Naive thymus-derived CD4-positive, alpha-beta T cell (primary cell): ENCODE measurements around the gene SGMS2. TPM values are rescaled to one million over a fixed set of nuclear protein-coding genes. Genes with fewer than 3 reads are reported as not detected.

Experiments
- ATAC-seq: fragments of 150-1000 bp; cut with Tn5 transposase; 2 replicates; pipeline ENCODE4 v1.10.0; 2021; ENCODE audit warnings: mild to moderate bottlenecking, moderate library complexity
- CTCF ChIA-PET: fragments of 350-600 bp; sonication (Branson Sonifier 250); formaldehyde crosslinking; loops from one replicate; lab custom pipeline; 2021; ENCODE audit warnings: antibody characterized with exemption; lab: Charles Lee
- POLR2A ChIA-PET: fragments of 350-600 bp; sonication (Branson Sonifier 250); formaldehyde crosslinking; loops from one replicate; lab custom pipeline; 2021; ENCODE audit warnings: antibody characterized with exemption, inconsistent platforms; lab: Charles Lee
- DNase-seq, 9 donors: peaks; one replicate each; pipeline versions ENCODE4 v3.0.0 to v3.0.0-alpha.2; 2020 to 2022; ENCODE audit warnings: mixed read lengths in 1 of 9
- H3K27ac ChIP-seq: one replicate; pipeline ENCODE4 v1.7.0; 2013; ENCODE audit warnings: mild to moderate bottlenecking, low read depth, low read length, moderate library complexity
- H3K27me3 ChIP-seq, 2 donors: one replicate each; pipeline ENCODE4 v1.7.0; 2013; ENCODE audit warnings: low read length in 2 of 2, mild to moderate bottlenecking in 2 of 2, moderate library complexity in 2 of 2; ENCODE audit not compliant: control insufficient read depth in 2 of 2, insufficient read depth in 2 of 2
- H3K36me3 ChIP-seq, 3 experiments: 1 replicate in 2 of 3; 2 replicates in 1 of 3; pipeline ENCODE4 v1.7.0; 2013; ENCODE audit warnings: low read length in 3 of 3, mild to moderate bottlenecking in 3 of 3, moderate library complexity in 1 of 3; ENCODE audit not compliant: insufficient read depth in 3 of 3, control insufficient read depth in 2 of 3
- H3K4me1 ChIP-seq, 2 donors: one replicate each; pipeline ENCODE4 v1.7.0; 2013; ENCODE audit warnings: low read length in 2 of 2, mild to moderate bottlenecking in 2 of 2, moderate library complexity in 1 of 2; ENCODE audit not compliant: control insufficient read depth in 2 of 2, insufficient read depth in 2 of 2
- H3K4me3 ChIP-seq: 2 replicates; pipeline ENCODE4 v1.7.0; 2013; ENCODE audit warnings: mild to moderate bottlenecking, low read length
- H3K9me3 ChIP-seq, 3 experiments: 1 replicate in 2 of 3; 2 replicates in 1 of 3; pipeline ENCODE4 v1.7.0; 2013; ENCODE audit warnings: low read length in 3 of 3; ENCODE audit not compliant: control insufficient read depth in 2 of 3
- H3K27ac Mint-ChIP-seq, 9 donors: one replicate each; pipeline ENCODE4 v1.8.0; 2020 to 2022; ENCODE audit warnings: mixed read lengths in 9 of 9, mild to moderate bottlenecking in 8 of 9, moderate library complexity in 5 of 9, inconsistent platforms in 2 of 9
- H3K27me3 Mint-ChIP-seq, 5 donors: one replicate each; pipeline ENCODE4 v1.8.0; 2021 to 2022; ENCODE audit warnings: mixed read lengths in 5 of 5, mild to moderate bottlenecking in 1 of 5
- H3K36me3 Mint-ChIP-seq, 5 donors: one replicate each; pipeline ENCODE4 v1.8.0; 2020 to 2022; ENCODE audit warnings: mixed read lengths in 5 of 5, mild to moderate bottlenecking in 3 of 5, inconsistent platforms in 1 of 5
- H3K4me1 Mint-ChIP-seq, 7 donors: one replicate each; pipeline ENCODE4 v1.8.0; 2020 to 2022; ENCODE audit warnings: mixed read lengths in 7 of 7, mild to moderate bottlenecking in 3 of 7, inconsistent platforms in 1 of 7
- H3K4me3 Mint-ChIP-seq, 10 donors: one replicate each; pipeline ENCODE4 v1.8.0; 2020 to 2022; ENCODE audit warnings: mild to moderate bottlenecking in 10 of 10, mixed read lengths in 10 of 10, moderate library complexity in 6 of 10, inconsistent platforms in 2 of 10
- H3K9me3 Mint-ChIP-seq, 11 donors: one replicate each; pipeline ENCODE4 v1.8.0; 2020 to 2022; ENCODE audit warnings: mixed read lengths in 11 of 11, mild to moderate bottlenecking in 4 of 11, inconsistent platforms in 1 of 11, moderate library complexity in 1 of 11
- intact Hi-C, 2 donors: fragments of 100-400 bp; cut with micrococcal nuclease; formaldehyde crosslinking; loops; one replicate each; pipeline ENCODE4 v1.15.1; 2023
- polyA plus RNA-seq, 2 donors: library from polyadenylated mRNA; unstranded; fragments of 300-500 nt; fragmentation: Illumina TruSeq; gene quantifications; one replicate each; pipeline ENCODE4 v1.2.3, GENCODE V29; 2021
- total RNA-seq, 6 experiments: library from RNA in 5 of 6; stranded (reverse) in 5 of 6; gene quantifications; 1 replicate in 5 of 6; 2 replicates in 1 of 6; pipeline ENCODE4 v1.2.3 and lab custom pipeline; 2021 to 2026

Gene SGMS2
- total and polyA plus RNA-seq, 7 experiments from 2014 or later, result 0.24 to 3.5 (median 0.36) TPM; not detected in 4

DNA sequence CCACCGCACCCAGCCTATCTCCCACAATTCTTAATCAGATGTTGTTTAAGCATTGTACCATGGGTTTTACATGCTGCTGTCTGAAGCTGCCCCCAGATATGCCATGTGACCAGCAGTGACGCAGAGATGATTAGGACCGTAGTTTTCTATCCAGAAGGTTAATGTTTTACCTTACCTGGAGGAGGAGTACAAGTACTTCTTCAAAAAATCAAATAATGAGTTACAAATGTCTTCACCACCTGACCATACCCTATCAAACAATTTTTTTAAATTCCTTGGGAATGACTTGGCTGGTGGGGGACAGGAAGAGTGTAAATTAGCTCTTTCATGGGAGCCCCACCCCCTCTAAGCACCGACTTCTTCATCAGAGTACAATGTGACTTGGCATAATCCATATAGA is 16.2 kb upstream of the SGMS2 start:
- DNase-seq, result no peak
- H3K36me3 ChIP-seq, result no peaks in the 10 kb centered on the region
- H3K9me3 ChIP-seq, result no peaks in the 10 kb centered on the region
- H3K4me3 ChIP-seq, result no peak overlapping the region
- no peak overlapping the region for H3K27ac Mint-ChIP-seq
- POLR2A ChIA-PET, result no interaction called here
- CTCF ChIA-PET, result no interaction called here
- intact Hi-C loops, result no loop called here
- no peak overlapping the region for H3K27ac ChIP-seq
- H3K9me3 Mint-ChIP-seq, result peaks cover 0 to 2% (median 0%) of the 10 kb centered on the region in 11 donors
- peaks cover 0 to 5% (median 0%) of the 10 kb centered on the region in 5 donors for H3K36me3 Mint-ChIP-seq
- no peak for ATAC-seq
- H3K27me3 Mint-ChIP-seq, result peaks cover 16 to 28% (median 20%) of the 10 kb centered on the region in 5 donors
- no peaks in the 10 kb centered on the region for H3K27me3 ChIP-seq
- no peak overlapping the region for H3K4me3 Mint-ChIP-seq
- H3K4me1 Mint-ChIP-seq, result no peaks in the 10 kb centered on the region
- no peaks in the 10 kb centered on the region for H3K4me1 ChIP-seq

DNA sequence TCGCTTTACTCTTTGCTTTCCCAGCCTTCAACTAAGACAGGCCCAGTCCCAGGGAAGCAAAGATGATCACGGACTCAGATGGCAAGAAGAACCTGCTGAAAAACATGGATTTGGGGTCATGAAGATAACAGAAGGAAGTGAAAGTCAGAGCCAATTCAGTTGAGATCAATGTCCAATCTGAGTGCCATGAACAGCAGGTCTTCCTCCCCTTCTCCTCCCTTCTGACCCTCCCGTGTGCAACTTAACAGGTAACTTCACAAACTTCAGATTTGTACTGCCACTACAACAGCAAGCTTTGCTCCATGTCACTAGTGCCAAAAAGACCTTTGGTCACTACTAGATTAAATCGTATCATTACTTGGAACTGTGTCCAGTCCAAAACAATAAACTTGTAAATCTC is 15.5 kb upstream of the SGMS2 start:
- no peaks in the 10 kb centered on the region for H3K9me3 Mint-ChIP-seq
- no peak for ATAC-seq
- H3K27me3 Mint-ChIP-seq, result peaks cover 9 to 22% (median 14%) of the 10 kb centered on the region in 5 donors
- no peaks in the 10 kb centered on the region for H3K4me1 ChIP-seq
- H3K27ac ChIP-seq, result no peak overlapping the region
- H3K9me3 ChIP-seq, result no peaks in the 10 kb centered on the region
- H3K27ac Mint-ChIP-seq, result no peak overlapping the region
- ChIA-PET CTCF (interaction anchor here (0.6 kb wide), 1 partner anchor 1379 kb away, joined by 5 read pairs; no protein-coding TSS in a partner anchor), POLR2A (no interaction called here)
- H3K4me3 Mint-ChIP-seq, result no peak overlapping the region
- no peaks in the 10 kb centered on the region for H3K4me1 Mint-ChIP-seq
- intact Hi-C loops, result no loop called here
- no peaks in the 10 kb centered on the region for H3K36me3 Mint-ChIP-seq
- no peak overlapping the region for H3K4me3 ChIP-seq
- no peaks in the 10 kb centered on the region for H3K36me3 ChIP-seq
- DNase-seq, result no peak
- no peaks in the 10 kb centered on the region for H3K27me3 ChIP-seq

DNA sequence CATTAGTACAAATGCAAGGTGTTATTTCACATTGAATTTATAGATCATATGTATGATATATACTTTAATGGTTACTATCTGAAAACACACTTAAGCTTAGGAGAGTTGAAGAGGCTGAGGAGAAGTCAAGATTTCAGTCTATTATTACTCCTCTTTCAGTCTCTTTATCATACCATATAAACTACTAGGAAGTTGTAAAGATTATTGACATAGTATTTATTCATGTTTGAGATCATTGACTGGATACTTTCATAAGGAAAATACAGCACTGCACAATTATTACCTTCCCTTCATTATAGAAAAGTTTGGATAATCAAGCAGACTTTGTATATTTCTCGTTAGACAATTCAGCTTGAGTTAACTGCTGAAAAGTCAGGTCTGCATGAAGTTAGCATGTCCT is 10.0 kb upstream of the SGMS2 start:
- CTCF ChIA-PET, result no interaction called here

DNA sequence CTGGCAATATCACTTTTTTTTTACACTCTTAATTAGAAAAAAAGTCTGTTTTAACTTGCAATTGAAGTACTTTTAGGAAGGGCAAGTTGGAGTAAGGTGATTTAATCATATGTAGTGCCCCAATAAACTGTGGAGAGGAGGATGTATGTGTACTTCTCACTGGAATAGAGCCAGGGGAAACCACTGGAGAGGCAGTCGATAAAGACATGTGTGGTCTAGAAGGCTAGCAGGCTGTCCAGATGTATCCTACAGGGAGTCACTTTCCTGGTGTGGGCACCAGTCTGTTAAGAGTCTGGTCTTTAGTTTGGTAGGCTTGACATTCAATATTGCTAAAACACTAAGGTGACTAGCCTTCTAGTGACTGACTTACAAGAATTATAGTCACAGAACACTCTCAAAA is 9.6 kb upstream of the SGMS2 start:
- Mint-ChIP-seq H3K4me3 (no peak overlapping the region), H3K27ac (no peak overlapping the region), H3K9me3 (no peaks in the 10 kb centered on the region), H3K27me3 (peaks cover 1 to 8% (median 6%) of the 10 kb centered on the region in 5 donors), H3K36me3 (no peaks in the 10 kb centered on the region), H3K4me1 (peaks cover 0 to 8% (median 0%) of the 10 kb centered on the region in 7 donors)
- no peaks in the 10 kb centered on the region for H3K27me3 ChIP-seq
- no peaks in the 10 kb centered on the region for H3K4me1 ChIP-seq
- POLR2A ChIA-PET, result no interaction called here
- CTCF ChIA-PET, result no interaction called here
- H3K9me3 ChIP-seq, result no peaks in the 10 kb centered on the region
- H3K36me3 ChIP-seq, result no peaks in the 10 kb centered on the region
- intact Hi-C loops, result no loop called here
- no peak overlapping the region for H3K4me3 ChIP-seq
- ATAC-seq (no peak), DNase-seq (no peak)
- no peak overlapping the region for H3K27ac ChIP-seq

More for the DNA sequence above, 10.0 kb upstream of the SGMS2 start:
- Mint-ChIP-seq H3K36me3 (no peaks in the 10 kb centered on the region), H3K4me1 (peaks cover 0 to 8% (median 0%) of the 10 kb centered on the region in 7 donors), H3K4me3 (no peak overlapping the region), H3K27me3 (peaks cover 0 to 7% (median 4%) of the 10 kb centered on the region in 5 donors), H3K27ac (no peak overlapping the region), H3K9me3 (no peaks in the 10 kb centered on the region)
- no peak for ATAC-seq
- H3K4me3 ChIP-seq, result no peak overlapping the region
- H3K27me3 ChIP-seq, result no peaks in the 10 kb centered on the region
- H3K9me3 ChIP-seq, result no peaks in the 10 kb centered on the region
- H3K27ac ChIP-seq, result no peak overlapping the region
- POLR2A ChIA-PET, result no interaction called here
- no peaks in the 10 kb centered on the region for H3K36me3 ChIP-seq
- no peaks in the 10 kb centered on the region for H3K4me1 ChIP-seq
- no peak for DNase-seq
- intact Hi-C loops, result no loop called here

DNA sequence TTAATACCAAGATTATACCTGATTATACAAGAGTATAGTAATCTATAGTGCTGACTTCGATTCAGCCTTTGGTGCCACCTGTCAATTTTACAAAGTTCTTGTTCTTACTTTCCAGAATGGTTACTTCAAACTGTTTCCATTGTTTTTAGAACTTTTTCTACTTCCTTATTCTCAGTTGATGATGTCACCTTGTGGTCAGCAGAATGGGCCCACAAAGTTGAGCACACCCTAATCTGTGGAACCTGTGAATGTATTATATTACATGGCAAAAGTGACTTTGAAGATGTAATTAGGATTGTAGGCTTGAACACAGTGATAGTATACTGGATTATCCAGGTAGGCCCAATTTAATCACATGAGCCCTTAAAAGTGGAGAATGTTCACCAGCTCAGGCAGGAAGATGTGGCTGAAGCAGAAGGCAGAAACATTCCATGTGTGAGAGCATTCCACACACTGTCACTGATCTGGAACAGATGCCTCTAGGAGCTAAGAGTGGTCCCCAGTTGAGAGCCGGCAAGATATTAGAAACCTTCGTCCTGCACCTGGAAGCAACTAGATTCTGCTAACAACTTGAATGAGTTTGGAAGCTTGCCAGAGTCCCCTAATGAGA is 6.3 kb upstream of the SGMS2 start:
- Mint-ChIP-seq H3K9me3 (no peaks in the 10 kb centered on the region), H3K36me3 (no peaks in the 10 kb centered on the region), H3K27ac (no peak overlapping the region), H3K4me1 (peaks cover 0 to 8% (median 0%) of the 10 kb centered on the region in 7 donors), H3K27me3 (peaks cover 13 to 30% (median 16%) of the 10 kb centered on the region in 5 donors), H3K4me3 (no peak overlapping the region)
- Histone ChIP-seq H3K9me3 (no peaks in the 10 kb centered on the region), H3K36me3 (no peaks in the 10 kb centered on the region), H3K27me3 (no peaks in the 10 kb centered on the region), H3K27ac (no peak overlapping the region), H3K4me1 (no peaks in the 10 kb centered on the region), H3K4me3 (no peak overlapping the region)
- ChIA-PET POLR2A (no interaction called here), CTCF (no interaction called here)
- DNase-seq, result no peak
- ATAC-seq, result peak; percentile 71
- intact Hi-C loops, result no loop called here

DNA sequence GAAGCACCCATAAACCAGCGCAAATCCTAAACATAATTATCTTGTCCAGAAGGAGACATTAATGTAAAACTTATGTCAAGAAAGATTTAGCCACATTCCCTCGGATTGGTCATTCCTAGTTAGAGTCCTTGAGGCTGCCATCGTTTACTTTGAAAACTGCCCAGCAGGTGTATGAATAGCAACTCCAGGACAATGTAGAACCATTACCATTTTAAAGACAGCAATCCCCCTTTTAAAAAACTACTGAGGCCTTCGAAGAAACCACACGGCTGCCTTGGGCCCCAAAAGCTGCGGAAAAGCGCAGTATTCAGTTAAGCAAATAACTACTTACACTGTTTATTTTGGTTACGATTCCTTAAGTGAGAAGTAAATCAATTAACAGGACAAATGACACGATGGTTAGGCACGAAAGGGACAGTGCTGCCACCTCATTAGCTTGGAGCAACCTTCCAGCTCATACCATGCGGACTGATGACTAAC is 822 bp upstream of the SGMS2 start:
- Histone ChIP-seq H3K4me1 (no peaks in the 10 kb centered on the region), H3K36me3 (no peaks in the 10 kb centered on the region), H3K4me3 (no peak overlapping the region), H3K9me3 (no peaks in the 10 kb centered on the region), H3K27me3 (peaks cover 0 to 3% of the 10 kb centered on the region in 2 donors), H3K27ac (no peak overlapping the region)
- ChIA-PET CTCF (no interaction called here), POLR2A (no interaction called here)
- ATAC-seq (peak; percentile 67), DNase-seq (no peak)
- H3K27me3 Mint-ChIP-seq, result peaks cover 53 to 72% (median 56%) of the 10 kb centered on the region in 5 donors
- H3K36me3 Mint-ChIP-seq, result no peaks in the 10 kb centered on the region
- intact Hi-C loops, result no loop called here
- no peak overlapping the region for H3K27ac Mint-ChIP-seq
- peaks cover 7 to 16% (median 10%) of the 10 kb centered on the region in 7 donors for H3K4me1 Mint-ChIP-seq
- peaks cover 0 to 1% (median 0%) of the 10 kb centered on the region in 11 donors for H3K9me3 Mint-ChIP-seq
- peak overlapping the region in 9 of 10 donors; percentile 12 to 88 (median 69) for H3K4me3 Mint-ChIP-seq
